Keratinocyte (primary cell): ENCODE measurements around the gene SMOC1. TPM values are rescaled to one million over a fixed set of nuclear protein-coding genes. Genes with fewer than 3 reads are reported as not detected.
A peak's percentile ranks its signal among the peaks of the same experiment; 100 is the strongest.

Source experiments
- DNase-seq: peaks from one replicate; pipeline ENCODE4 v3.0.0-alpha.2; 2011; ENCODE audit warnings: low read depth, missing footprints, low spot score
- FAIRE-seq: peaks from 2 replicates; lab custom pipeline; 2011; peaks lifted over from hg19 to GRCh38; lab: Jason Lieb, UNC
- H2AFZ ChIP-seq: 2 replicates; pipeline ENCODE4 v1.6.0; 2012; ENCODE audit warnings: low read length, control low read depth, inconsistent platforms; ENCODE audit not compliant: control insufficient read depth
- H3K27ac ChIP-seq: 2 replicates; pipeline ENCODE4 v1.5.1; 2011; ENCODE audit warnings: low read length; ENCODE audit not compliant: control insufficient read depth, insufficient read depth
- H3K27me3 ChIP-seq: 3 replicates; pipeline ENCODE4 v1.6.0; 2011; ENCODE audit warnings: low read length; ENCODE audit not compliant: control insufficient read depth, insufficient read depth; ENCODE audit errors: extremely low read depth
- H3K36me3 ChIP-seq, 2 experiments: 2 replicates in 1 of 2; 3 replicates in 1 of 2; pipeline ENCODE4 v1.5.1; 2011; ENCODE audit warnings: low read length in 2 of 2, mild to moderate bottlenecking in 1 of 2; ENCODE audit not compliant: control insufficient read depth in 2 of 2, insufficient read depth in 2 of 2; ENCODE audit errors: extremely low read depth in 1 of 2
- H3K4me1 ChIP-seq: 3 replicates; pipeline ENCODE4 v1.5.1; 2011; ENCODE audit warnings: low read length; ENCODE audit not compliant: control insufficient read depth, insufficient read depth; ENCODE audit errors: extremely low read depth
- H3K4me2 ChIP-seq: 3 replicates; pipeline ENCODE4 v1.6.0; 2011; ENCODE audit warnings: low read depth, low read length; ENCODE audit not compliant: control insufficient read depth, insufficient read depth; ENCODE audit errors: extremely low read depth
- H3K4me3 ChIP-seq, 3 experiments: fragments of 200-600 bp in 1 of 3; sonication (generic) in 1 of 3; 2 replicates in 2 of 3; 3 replicates in 1 of 3; pipeline ENCODE4 v1.5.1; 2011 to 2016; ENCODE audit warnings: low read length in 3 of 3, mild to moderate bottlenecking in 3 of 3, control low read depth in 2 of 3, inconsistent platforms in 1 of 3, low read depth in 1 of 3, mixed read lengths in 1 of 3, mixed run types in 1 of 3, moderate library complexity in 1 of 3; ENCODE audit not compliant: control insufficient read depth in 2 of 3, insufficient read depth in 2 of 3; ENCODE audit errors: extremely low read depth in 1 of 3
- H3K79me2 ChIP-seq: 2 replicates; pipeline ENCODE4 v1.6.0; 2012; ENCODE audit warnings: low read length; ENCODE audit not compliant: control insufficient read depth, insufficient read depth
- H3K9ac ChIP-seq: 3 replicates; pipeline ENCODE4 v1.6.0; 2011; ENCODE audit warnings: low read length; ENCODE audit not compliant: control insufficient read depth, insufficient read depth; ENCODE audit errors: extremely low read depth
- H3K9me1 ChIP-seq: 3 replicates; pipeline ENCODE4 v1.6.0; 2011; ENCODE audit warnings: low read length; ENCODE audit not compliant: control insufficient read depth, insufficient read depth; ENCODE audit errors: extremely low read depth
- H3K9me3 ChIP-seq: 2 replicates; pipeline ENCODE4 v1.5.1; 2012; ENCODE audit warnings: low read depth, low read length; ENCODE audit not compliant: control insufficient read depth
- H4K20me1 ChIP-seq: 3 replicates; pipeline ENCODE4 v1.6.0; 2011; ENCODE audit warnings: low read length; ENCODE audit not compliant: control insufficient read depth, insufficient read depth; ENCODE audit errors: extremely low read depth
- CTCF ChIP-seq, 3 experiments: IDR thresholded peaks in 1 of 3; conservative IDR thresholded peaks in 1 of 3; optimal IDR thresholded peaks in 1 of 3; 2 replicates in 2 of 3; 3 replicates in 1 of 3; pipeline versions ENCODE3 to v1.5.1; 2011; ENCODE audit warnings: low read length in 3 of 3, mild to moderate bottlenecking in 3 of 3, moderate library complexity in 2 of 3, control low read depth in 1 of 3, inconsistent platforms in 1 of 3; ENCODE audit not compliant: insufficient read depth in 2 of 3; ENCODE audit errors: extremely low read depth in 1 of 3
- EZH2 ChIP-seq: IDR thresholded peaks from one replicate; pipeline ENCODE4 v1.6.1; 2012; ENCODE audit warnings: inconsistent platforms, mild to moderate bottlenecking, low read length, moderate library complexity
- dilution Hi-C: fragments of 300-500 bp; cut with MboI; formaldehyde crosslinking; loops from one replicate; pipeline ENCODE4 v1.7.0; 2020; ENCODE audit warnings: low sequenced_read_pairs; ENCODE audit not compliant: extremely low pct_ligation_motif_present
- polyA plus RNA-seq, 5 experiments: library from polyadenylated mRNA; depleted of rRNA in 3 of 5; stranded (reverse) in 3 of 5; stranded (forward) in 1 of 5; unstranded in 1 of 5; fragments of >200 nt; gene quantifications; 1 replicate in 1 of 5; 2 replicates in 3 of 5; 3 replicates in 1 of 5; pipeline versions ENCODE4 v1.2.1 to v1.2.3, GENCODE V29; 2011 to 2012; ENCODE audit warnings: missing spikeins in 2 of 5, low read depth in 1 of 5, low replicate concordance in 1 of 5

The SMOC1 gene
- polyA plus RNA-seq, 1 donor (not counting 4 experiments of a cell fraction or from before 2014, with no cell fraction given) = 6.0 TPM

- H2AFZ ChIP-seq = no peak overlapping the region
- FAIRE-seq (no peak), DNase-seq (no peak)
- H3K4me3 ChIP-seq = no peak overlapping the region
- no peaks in the 10 kb centered on the region for H3K9me1 ChIP-seq
- no peak overlapping the region for H3K27ac ChIP-seq
- dilution Hi-C loops = no loop called here
- H3K4me1 ChIP-seq = peaks cover 18% of the 10 kb centered on the region
- H3K36me3 ChIP-seq = no peaks in the 10 kb centered on the region
- peak overlapping the region; percentile 87 for H3K4me2 ChIP-seq
- H3K27me3 ChIP-seq = peaks cover 40% of the 10 kb centered on the region
- no peaks in the 10 kb centered on the region for H4K20me1 ChIP-seq
- no peak overlapping the region for H3K9ac ChIP-seq
- no peaks in the 10 kb centered on the region for H3K9me3 ChIP-seq
- no peak for TF ChIP-seq EZH2
- no peak for TF ChIP-seq CTCF (optimal IDR thresholded peaks at IDR 0.05 in 1 of 3, IDR thresholded peaks at IDR 0.05 in 1 of 3, conservative IDR thresholded peaks at IDR 0.05 in 1 of 3; ENCODE audit: extremely low read depth in 1 of 3, insufficient read depth in 2 of 3, low read length in 3 of 3)
- no peaks in the 10 kb centered on the region for H3K79me2 ChIP-seq
Observed at GRCh38 chr14:69882116-69882864, 3.1 kb downstream of the SMOC1 start.

GRCh38 chr14:69882915-69883314 is 3.7 kb downstream of the SMOC1 start:
- Histone ChIP-seq H3K27me3 (peaks cover 40% of the 10 kb centered on the region), H3K27ac (no peak overlapping the region), H3K9ac (no peak overlapping the region), H3K4me1 (peaks cover 25% of the 10 kb centered on the region), H3K4me2 (no peak overlapping the region), H3K36me3 (no peaks in the 10 kb centered on the region), H3K9me3 (no peaks in the 10 kb centered on the region), H3K9me1 (no peaks in the 10 kb centered on the region), H2AFZ (no peak overlapping the region), H4K20me1 (no peaks in the 10 kb centered on the region), H3K79me2 (no peaks in the 10 kb centered on the region), H3K4me3 (no peak overlapping the region)
- dilution Hi-C loops = no loop called here
- no peak for TF ChIP-seq CTCF (optimal IDR thresholded peaks at IDR 0.05 in 1 of 3, IDR thresholded peaks at IDR 0.05 in 1 of 3, conservative IDR thresholded peaks at IDR 0.05 in 1 of 3; ENCODE audit: extremely low read depth in 1 of 3, insufficient read depth in 2 of 3, low read length in 3 of 3)
- TF ChIP-seq EZH2 = no peak
- no peak for FAIRE-seq
- no peak for DNase-seq
